Body of pancreas (tissue), 4 donors: Measurements from ENCODE around the gene AKR1C4.

Experiments used
- CTCF ChIP-seq, 7 experiments: fragments of 450-650 bp in 4 of 7; fragments of 200-600 bp in 3 of 7; sonication (generic) in 3 of 7; IDR thresholded peaks; one replicate each; pipeline ENCODE4 v1.5.1; 2016 to 2019; ENCODE audit warnings: antibody characterized with exemption in 7 of 7
- POLR2A ChIP-seq, 3 donors: fragments of 450-650 bp; IDR thresholded peaks; one replicate each; pipeline ENCODE4 v1.6.1; 2016; ENCODE audit warnings: antibody characterized with exemption in 3 of 3, mild to moderate bottlenecking in 2 of 3

GRCh38 chr10:5147981-5148677 lies 48.5 kb upstream of the AKR1C4 start:
- TF ChIP-seq CTCF (IDR thresholded peaks at IDR 0.05) (no peak), POLR2A (IDR thresholded peaks at IDR 0.05) (no peak)
